ENCODE results near the gene TTC21A.
A peak's percentile ranks its signal among the peaks of the same experiment; 100 is the strongest.

TTC21A gene

GRCh38 chr3:39176025-39176714 lies 68.7 kb downstream of the TTC21A start:
- DNase-seq (ENCODE audit: low read depth in 2 of 2, low spot score in 1 of 2), result no peak

- peak; percentile 48 to 59 for DNase-seq (ENCODE audit: low read depth in 2 of 2, low spot score in 1 of 2)
Measured at GRCh38 chr3:39177708-39178332, 70.3 kb downstream of the TTC21A start.

GRCh38 chr3:39178553-39178952 lies 71.1 kb downstream of the TTC21A start:
- no peak for DNase-seq (ENCODE audit: low read depth in 2 of 2, low spot score in 1 of 2)

GRCh38 chr3:39180183-39180545 lies 72.7 kb downstream of the TTC21A start:
- no peak for DNase-seq (ENCODE audit: low read depth in 2 of 2, low spot score in 1 of 2)

- DNase-seq (ENCODE audit: low read depth in 2 of 2, low spot score in 1 of 2), result peak; percentile 69 to 80
Measured at GRCh38 chr3:39180546-39181346, 73.3 kb downstream of the TTC21A start.

- DNase-seq (ENCODE audit: low read depth in 2 of 2, low spot score in 1 of 2), result no peak
Measured at GRCh38 chr3:39181408-39182335, 74.2 kb downstream of the TTC21A start.

- DNase-seq (ENCODE audit: low read depth in 2 of 2, low spot score in 1 of 2), result no peak
Measured at GRCh38 chr3:39183211-39184080, 76.0 kb downstream of the TTC21A start.

GRCh38 chr3:39184081-39184967 lies 76.8 kb downstream of the TTC21A start:
- no peak for DNase-seq (ENCODE audit: low read depth in 2 of 2, low spot score in 1 of 2)

GRCh38 chr3:39184968-39185285 lies 77.4 kb downstream of the TTC21A start:
- DNase-seq (ENCODE audit: low read depth in 2 of 2, low spot score in 1 of 2), result no peak

GRCh38 chr3:39185326-39185958 lies 78.0 kb downstream of the TTC21A start:
- DNase-seq (ENCODE audit: low read depth in 2 of 2, low spot score in 1 of 2), result no peak

- DNase-seq (ENCODE audit: low read depth in 2 of 2, low spot score in 1 of 2), result no peak
Measured at GRCh38 chr3:39185959-39186691, 78.6 kb downstream of the TTC21A start.

- no peak for DNase-seq (ENCODE audit: low read depth in 2 of 2, low spot score in 1 of 2)
Measured at GRCh38 chr3:39186692-39187151, 79.2 kb downstream of the TTC21A start.

- no peak for DNase-seq (ENCODE audit: low read depth in 2 of 2, low spot score in 1 of 2)
Measured at GRCh38 chr3:39187372-39188155, 80.1 kb downstream of the TTC21A start.
